ENCODE measurements around the gene SCAMP1.

GRCh38 chr5:78496373-78496772 is 136.0 kb downstream of the SCAMP1 start:
- TF ChIP-seq CTCF (conservative IDR thresholded peaks at IDR 0.05 in 1 of 2, IDR thresholded peaks at IDR 0.05 in 1 of 2; ENCODE audit: low read depth in 1 of 2, low read length in 2 of 2) (no peak), EZH2 (IDR thresholded peaks at IDR 0.05; ENCODE audit: low read length, missing control alignments) (no peak)
